ENCODE measurements around the gene ECHDC3.

The ECHDC3 gene

DNA sequence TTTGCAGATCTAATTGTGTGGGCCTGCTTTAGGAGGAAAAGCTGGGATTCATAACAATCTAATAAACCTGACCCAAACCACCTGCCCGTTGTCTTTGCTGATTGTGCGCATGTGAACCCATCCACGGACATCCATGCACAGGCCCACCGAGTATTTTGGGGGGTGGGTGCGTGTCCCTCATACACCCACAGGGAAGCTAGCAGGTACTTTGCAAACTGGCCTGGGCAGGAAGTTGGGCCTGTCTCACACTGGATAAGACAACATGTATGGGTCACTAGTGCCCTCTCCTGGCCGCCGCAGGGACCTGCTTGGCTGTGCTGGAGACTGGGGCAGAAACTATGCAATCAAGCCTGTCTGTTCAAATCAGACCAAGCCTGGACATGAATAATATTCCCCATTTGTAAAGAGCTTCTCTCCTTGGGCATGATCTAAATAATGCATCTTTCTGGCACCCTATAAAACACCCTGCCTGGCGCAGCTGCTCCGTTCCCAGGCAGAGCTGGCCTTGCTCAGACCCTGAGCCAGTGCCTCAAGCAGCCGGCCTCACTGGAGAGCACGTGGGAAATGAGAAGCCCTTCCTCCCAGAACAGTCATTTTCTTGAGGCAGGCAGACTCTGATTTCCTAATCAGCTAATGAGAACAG lies 15.8 kb downstream of the ECHDC3 start:
- TF ChIP-seq, protein P1, sequence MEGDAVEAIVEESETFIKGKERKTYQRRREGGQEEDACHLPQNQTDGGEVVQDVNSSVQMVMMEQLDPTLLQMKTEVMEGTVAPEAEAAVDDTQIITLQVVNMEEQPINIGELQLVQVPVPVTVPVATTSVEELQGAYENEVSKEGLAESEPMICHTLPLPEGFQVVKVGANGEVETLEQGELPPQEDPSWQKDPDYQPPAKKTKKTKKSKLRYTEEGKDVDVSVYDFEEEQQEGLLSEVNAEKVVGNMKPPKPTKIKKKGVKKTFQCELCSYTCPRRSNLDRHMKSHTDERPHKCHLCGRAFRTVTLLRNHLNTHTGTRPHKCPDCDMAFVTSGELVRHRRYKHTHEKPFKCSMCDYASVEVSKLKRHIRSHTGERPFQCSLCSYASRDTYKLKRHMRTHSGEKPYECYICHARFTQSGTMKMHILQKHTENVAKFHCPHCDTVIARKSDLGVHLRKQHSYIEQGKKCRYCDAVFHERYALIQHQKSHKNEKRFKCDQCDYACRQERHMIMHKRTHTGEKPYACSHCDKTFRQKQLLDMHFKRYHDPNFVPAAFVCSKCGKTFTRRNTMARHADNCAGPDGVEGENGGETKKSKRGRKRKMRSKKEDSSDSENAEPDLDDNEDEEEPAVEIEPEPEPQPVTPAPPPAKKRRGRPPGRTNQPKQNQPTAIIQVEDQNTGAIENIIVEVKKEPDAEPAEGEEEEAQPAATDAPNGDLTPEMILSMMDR (IDR thresholded peaks at IDR 0.05; ENCODE audit: low read depth, low read length) = peak; percentile 87
- TF ChIP-seq EZH2phosphoT487 (IDR thresholded peaks at IDR 0.05; ENCODE audit: low read depth) = no peak
- Histone ChIP-seq H3K4me3 (ENCODE audit: low read length) (0 out of 2 replicates have a peak overlapping the region, but pooled peaks have one; percentile 10), H3K9me3 (ENCODE audit: insufficient read depth, low read length) (no peaks in the 10 kb centered on the region), H3K27ac (ENCODE audit: low read length) (peak overlapping the region; percentile 2; the same call in 1 of the 2 replicates), H3K4me2 (ENCODE audit: low read length) (peak overlapping the region; percentile 61), H2AFZ (ENCODE audit: low read depth, low read length) (peak overlapping the region; percentile 47), H3K27me3 (ENCODE audit: low read depth, low read length) (no peaks in the 10 kb centered on the region), H3K9ac (ENCODE audit: low read length) (no peak overlapping the region), H3K4me1 (ENCODE audit: low read length) (peaks cover 15% of the 10 kb centered on the region), H3K79me2 (ENCODE audit: low read length) (no peaks in the 10 kb centered on the region), H4K20me1 (ENCODE audit: insufficient read depth, low read length) (no peaks in the 10 kb centered on the region), H3K36me3 (replicated peaks; ENCODE audit: low read depth, low read length) (no peaks in the 10 kb centered on the region)

DNA sequence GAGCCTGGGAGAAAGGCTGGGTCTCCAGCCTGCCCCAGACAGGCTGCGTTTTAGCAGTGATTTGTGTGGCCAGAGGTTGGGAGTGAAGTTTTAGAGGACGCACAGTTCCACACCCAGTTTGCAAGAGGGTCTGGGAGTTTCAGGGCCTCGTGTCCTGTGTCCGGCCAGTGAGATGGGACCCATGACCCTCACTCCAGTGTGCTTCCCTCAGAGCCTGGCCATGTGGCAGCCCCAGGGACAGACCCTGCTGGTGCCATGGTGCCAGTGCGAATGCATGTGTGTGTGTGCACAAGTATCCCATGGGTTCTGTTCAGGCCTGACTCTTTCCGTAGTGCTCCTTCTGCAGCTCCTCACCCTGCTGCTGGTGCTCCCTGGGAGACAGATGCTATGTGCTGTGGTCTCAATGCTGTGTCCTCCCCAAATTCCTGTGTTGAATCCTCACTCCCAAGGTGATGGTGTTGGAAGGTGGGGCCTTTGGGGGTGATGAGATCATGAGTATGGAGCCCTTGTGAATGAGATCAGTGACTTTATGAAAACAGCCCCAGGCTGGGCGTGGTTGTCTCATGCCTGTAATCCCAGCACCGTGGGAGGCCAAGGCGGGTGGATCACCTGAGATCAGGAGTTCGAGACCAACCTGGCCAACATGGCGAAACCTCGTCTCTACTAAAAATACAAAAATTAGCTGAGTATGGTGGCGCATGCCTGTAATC lies 16.5 kb downstream of the ECHDC3 start:
- Histone ChIP-seq H2AFZ (ENCODE audit: low read depth, low read length) (no peak overlapping the region), H3K4me3 (ENCODE audit: low read length) (no peak overlapping the region), H3K79me2 (ENCODE audit: low read length) (no peaks in the 10 kb centered on the region), H3K4me1 (ENCODE audit: low read length) (peaks cover 15% of the 10 kb centered on the region), H3K27me3 (ENCODE audit: low read depth, low read length) (no peaks in the 10 kb centered on the region), H3K9ac (ENCODE audit: low read length) (no peak overlapping the region), H3K27ac (ENCODE audit: low read length) (no peak overlapping the region), H3K9me3 (ENCODE audit: insufficient read depth, low read length) (no peaks in the 10 kb centered on the region), H4K20me1 (ENCODE audit: insufficient read depth, low read length) (no peaks in the 10 kb centered on the region), H3K4me2 (ENCODE audit: low read length) (no peak overlapping the region), H3K36me3 (replicated peaks; ENCODE audit: low read depth, low read length) (no peaks in the 10 kb centered on the region)
- no peak for TF ChIP-seq EZH2phosphoT487 (IDR thresholded peaks at IDR 0.05; ENCODE audit: low read depth)
- TF ChIP-seq, protein P1 (IDR thresholded peaks at IDR 0.05; ENCODE audit: low read depth, low read length) = no peak

DNA sequence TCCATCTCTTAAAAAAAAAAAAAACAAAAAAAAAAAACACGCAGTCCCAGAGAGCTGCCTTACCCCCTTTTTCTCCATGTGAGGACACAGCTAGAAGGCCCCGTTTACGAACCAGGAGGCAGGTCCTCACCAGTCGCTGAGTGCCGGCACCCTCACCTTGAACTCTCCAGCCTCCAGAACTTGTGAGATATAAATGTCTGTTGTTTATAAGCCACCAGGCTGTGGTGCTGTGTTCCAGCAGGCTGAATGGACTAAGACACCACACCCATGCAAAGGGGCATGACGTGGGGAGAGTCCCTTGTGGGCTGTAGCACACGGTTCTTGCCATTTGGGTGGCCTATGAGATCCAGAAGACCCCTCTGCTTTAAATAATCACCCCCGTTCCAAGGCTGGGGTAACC lies 17.2 kb downstream of the ECHDC3 start:
- Histone ChIP-seq H3K9me3 (ENCODE audit: insufficient read depth, low read length) (no peaks in the 10 kb centered on the region), H3K4me2 (ENCODE audit: low read length) (no peak overlapping the region), H3K4me1 (ENCODE audit: low read length) (peaks cover 15% of the 10 kb centered on the region), H3K4me3 (ENCODE audit: low read length) (no peak overlapping the region), H3K9ac (ENCODE audit: low read length) (no peak overlapping the region), H2AFZ (ENCODE audit: low read depth, low read length) (no peak overlapping the region), H3K79me2 (ENCODE audit: low read length) (no peaks in the 10 kb centered on the region), H4K20me1 (ENCODE audit: insufficient read depth, low read length) (no peaks in the 10 kb centered on the region), H3K27ac (ENCODE audit: low read length) (no peak overlapping the region), H3K36me3 (replicated peaks; ENCODE audit: low read depth, low read length) (no peaks in the 10 kb centered on the region), H3K27me3 (ENCODE audit: low read depth, low read length) (no peaks in the 10 kb centered on the region)
- TF ChIP-seq, protein P1 (IDR thresholded peaks at IDR 0.05; ENCODE audit: low read depth, low read length) = no peak
- TF ChIP-seq EZH2phosphoT487 (IDR thresholded peaks at IDR 0.05; ENCODE audit: low read depth) = no peak

DNA sequence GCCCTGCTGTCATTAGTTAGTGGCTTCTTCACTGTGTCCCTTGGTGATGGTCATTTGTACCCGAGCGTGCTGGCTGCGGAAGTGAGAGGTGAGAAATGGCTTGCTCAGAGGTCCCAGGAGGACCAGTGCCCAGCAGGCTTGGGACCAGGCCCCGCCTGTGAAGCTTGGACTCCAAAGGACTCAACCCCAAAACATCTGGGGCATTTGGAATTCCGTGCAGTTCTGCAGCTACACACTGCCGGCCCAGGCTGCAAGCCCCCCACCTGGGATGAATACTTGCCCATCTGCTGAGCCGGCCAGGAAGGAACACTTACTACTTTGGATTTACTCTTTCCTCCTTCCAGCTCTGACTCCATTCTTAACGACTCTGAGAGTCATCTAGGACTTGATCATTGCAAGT lies 18.0 kb downstream of the ECHDC3 start:
- Histone ChIP-seq H3K27ac (ENCODE audit: low read length) (no peak overlapping the region), H3K4me2 (ENCODE audit: low read length) (no peak overlapping the region), H3K9me3 (ENCODE audit: insufficient read depth, low read length) (no peaks in the 10 kb centered on the region), H3K9ac (ENCODE audit: low read length) (no peak overlapping the region), H3K36me3 (replicated peaks; ENCODE audit: low read depth, low read length) (no peaks in the 10 kb centered on the region), H2AFZ (ENCODE audit: low read depth, low read length) (no peak overlapping the region), H3K79me2 (ENCODE audit: low read length) (no peaks in the 10 kb centered on the region), H4K20me1 (ENCODE audit: insufficient read depth, low read length) (no peaks in the 10 kb centered on the region), H3K4me1 (ENCODE audit: low read length) (peaks cover 15% of the 10 kb centered on the region), H3K27me3 (ENCODE audit: low read depth, low read length) (no peaks in the 10 kb centered on the region; the same call in 1 of the 2 replicates), H3K4me3 (ENCODE audit: low read length) (no peak overlapping the region)
- no peak for TF ChIP-seq EZH2phosphoT487 (IDR thresholded peaks at IDR 0.05; ENCODE audit: low read depth)
- TF ChIP-seq, protein P1 (IDR thresholded peaks at IDR 0.05; ENCODE audit: low read depth, low read length) = no peak

All from OCI-LY3 (cell line).